Measurements from ENCODE around the gene SAMD7.

- TF ChIP-seq CTCF (optimal IDR thresholded peaks at IDR 0.05 in 1 of 3, IDR thresholded peaks at IDR 0.05 in 1 of 3, conservative IDR thresholded peaks at IDR 0.05 in 1 of 3; ENCODE audit: extremely low read depth in 1 of 3, insufficient read depth in 2 of 3, low read length in 3 of 3) = no peak
- TF ChIP-seq EZH2 (IDR thresholded peaks at IDR 0.05; ENCODE audit: low read length) = no peak
Measured at GRCh38 chr3:169945313-169945712, 33.9 kb downstream of the SAMD7 start.
